K562 (cell line): ENCODE results near the gene ERGIC1. TPM values are rescaled to one million over a fixed set of nuclear protein-coding genes. Genes with fewer than 3 reads are reported as not detected.

Source experiments
- CTBP1 ChIP-seq: fragments of 450-650 bp; IDR thresholded peaks from 2 replicates; pipeline ENCODE4 v1.6.1; 2016; ENCODE audit warnings: borderline replicate concordance
- HDAC1 ChIP-seq, 2 experiments: fragments of 450-650 bp; IDR thresholded peaks; 2 replicates each; pipeline ENCODE4 v1.6.1; 2016 to 2017; ENCODE audit warnings: inconsistent platforms in 1 of 2, mild to moderate bottlenecking in 1 of 2, moderate library complexity in 1 of 2
- HLTF ChIP-seq: fragments of 450-650 bp; IDR thresholded peaks from 2 replicates; pipeline ENCODE4 v1.6.1; 2016
- KDM1A ChIP-seq, 2 experiments: fragments of 450-650 bp; IDR thresholded peaks; 2 replicates each; pipeline ENCODE4 v1.6.1; 2016; ENCODE audit warnings: mild to moderate bottlenecking in 2 of 2
- MEIS2 ChIP-seq: fragments of 450-650 bp; IDR thresholded peaks from 2 replicates; pipeline ENCODE4 v1.6.1; 2014; ENCODE audit warnings: mild to moderate bottlenecking; ENCODE audit not compliant: partially characterized antibody
- NR1H2 ChIP-seq: sonication (generic); formaldehyde crosslinking; IDR thresholded peaks from 2 replicates; pipeline ENCODE4 v1.4.0; 2020; ENCODE audit warnings: mild to moderate bottlenecking, missing genetic modification reagents
- PATZ1 ChIP-seq: fragments of 250-450 bp; sonication (Bioruptor Pico); IDR thresholded peaks from 2 replicates; pipeline ENCODE4 v1.5.0; 2020; ENCODE audit warnings: mild to moderate bottlenecking, borderline replicate concordance
- RCOR1 ChIP-seq, 2 experiments: IDR thresholded peaks; 2 replicates each; pipeline ENCODE4 v1.6.1; 2012; ENCODE audit warnings: low read depth in 2 of 2, low read length in 2 of 2, borderline replicate concordance in 1 of 2, improper control_type of control experiment in 1 of 2
- REST ChIP-seq, 2 experiments: fragments of 450-650 bp; formaldehyde crosslinking in 1 of 2; IDR thresholded peaks; 2 replicates each; pipeline versions ENCODE4 v1.4.0 to v1.6.1; 2014 to 2020; ENCODE audit warnings: mild to moderate bottlenecking in 2 of 2, borderline replicate concordance in 1 of 2, low read depth in 1 of 2
- SMAD4 ChIP-seq: fragments of 250-450 bp; sonication (Bioruptor Pico); conservative IDR thresholded peaks from 2 replicates; pipeline ENCODE4 v1.8.0; 2021; ENCODE audit warnings: inconsistent platforms, mild to moderate bottlenecking, moderate library complexity
- SPI1 ChIP-seq: IDR thresholded peaks from 2 replicates; pipeline ENCODE4 v1.6.1; 2011; ENCODE audit warnings: low read depth, low read length, control low read depth, borderline replicate concordance
- TFAP4 ChIP-seq: sonication (generic); formaldehyde crosslinking; IDR thresholded peaks from 2 replicates; pipeline ENCODE4 v1.8.0; 2022; ENCODE audit warnings: missing genetic modification reagents, mild to moderate bottlenecking, moderate library complexity, borderline replicate concordance
- ZFP30 ChIP-seq: fragments of 250-450 bp; sonication (Bioruptor Pico); IDR thresholded peaks from 2 replicates; pipeline ENCODE4 v1.8.0; 2022; ENCODE audit warnings: moderate library complexity, mild to moderate bottlenecking, inconsistent platforms, borderline replicate concordance
- ZNF239 ChIP-seq: fragments of 250-450 bp; sonication (Bioruptor Pico); IDR thresholded peaks from 2 replicates; pipeline ENCODE4 v1.4.0; 2020; ENCODE audit warnings: mild to moderate bottlenecking
- ZNF740 ChIP-seq, 3 experiments: fragments of 200-800 bp in 1 of 3; sonication (Bioruptor generic) in 1 of 3; sonication (generic) in 1 of 3; formaldehyde crosslinking in 1 of 3; IDR thresholded peaks; 2 replicates each; pipeline versions ENCODE4 v1.6.1 to v1.8.0; 2016 to 2022; ENCODE audit warnings: mild to moderate bottlenecking in 2 of 3, missing compliant biosample characterization in 2 of 3, missing genetic modification characterization in 2 of 3, missing genetic modification reagents in 1 of 3
- polyA plus RNA-seq, 8 experiments: library from polyadenylated mRNA; depleted of rRNA in 4 of 8; stranded (reverse) in 5 of 8; unstranded in 3 of 8; fragments of >200 nt; fragmentation: Nextera tagmentation in 2 of 8; fragmentation: Illumina TruSeq in 1 of 8; extraction: Ambion mirVana in 2 of 8; extraction: Trizol in 1 of 8; gene quantifications; 2 replicates each; pipeline versions ENCODE4 v1.2.1 to v1.2.3, GENCODE V29; 2011 to 2014; ENCODE audit warnings: inconsistent platforms in 1 of 8, missing spikeins in 1 of 8
- total RNA-seq, 7 experiments: library from RNA; depleted of rRNA in 6 of 7; stranded (reverse); fragments of >200 nt in 6 of 7; fragmentation: Illumina TruSeq in 2 of 7; extraction: Trizol in 2 of 7; gene quantifications; 2 replicates each; pipeline versions ENCODE4 v1.2.1 to v1.2.3, GENCODE V29; 2011 to 2021; ENCODE audit warnings: low replicate concordance in 1 of 7

ERGIC1 gene
- total and polyA plus RNA-seq, 9 of the 15 experiments (the other 6 are each of a cell fraction or from before 2014, with no cell fraction given) = 5.5 to 68.4 (median 36.4) TPM

- peak; percentile 84 for TF ChIP-seq SPI1
- TF ChIP-seq TFAP4 (CRISPR knock-in tag) = peak; percentile 18; the same call in 1 of the 2 replicates
- TF ChIP-seq REST (IDR thresholded peaks at IDR 0.05; ENCODE audit: borderline replicate concordance) = peak; percentile 67
- no peak for TF ChIP-seq REST (CRISPR knock-in tag; IDR thresholded peaks at IDR 0.05; ENCODE audit: low read depth)
- peak; percentile 24; the same call in 1 of the 2 replicates for TF ChIP-seq CTBP1
- no peak for TF ChIP-seq PATZ1 (CRISPR knock-in tag)
- no peak for TF ChIP-seq NR1H2
- TF ChIP-seq MEIS2 = peak; percentile 35
- TF ChIP-seq ZNF239 (CRISPR knock-in tag) = no peak
- peak; percentile 44; the same call in 1 of the 2 replicates for TF ChIP-seq SMAD4 (CRISPR knock-in tag)
- TF ChIP-seq KDM1A (IDR thresholded peaks at IDR 0.05) = peak; percentile 72 to 82
- TF ChIP-seq HDAC1 (IDR thresholded peaks at IDR 0.05) = 0 out of 4 replicates have a peak, but pooled peaks of 1 of the 2 experiments have one; percentile 34
- no peak for TF ChIP-seq ZFP30 (CRISPR knock-in tag)
- no peak for TF ChIP-seq HLTF
- TF ChIP-seq RCOR1 (IDR thresholded peaks at IDR 0.05; ENCODE audit: borderline replicate concordance in 1 of 2, low read depth in 2 of 2, low read length in 2 of 2) = peak in 1 of 2 experiments; percentile 10; a peak in 1 of 4 replicates
- TF ChIP-seq ZNF740 (CRISPR knock-in tag; IDR thresholded peaks at IDR 0.05) = peak; percentile 85
- TF ChIP-seq ZNF740 (tag; IDR thresholded peaks at IDR 0.05) = peak in 1 of 2 experiments; percentile 55; a peak in 2 of 4 replicates
Measured at GRCh38 chr5:172943283-172943841, 109.3 kb downstream of the ERGIC1 start (continued).
